WTC11 (cell line): Measurements from ENCODE around the gene KIDINS220. TPM values are rescaled to one million over a fixed set of nuclear protein-coding genes. Genes with fewer than 3 reads are reported as not detected.

Source experiments
- ATAC-seq: fragments of 200-7000 bp; cut with Tn5 transposase; 2 replicates; pipeline ENCODE4 v1.10.0; 2021; ENCODE audit warnings: mild to moderate bottlenecking, moderate library complexity
- CTCF ChIA-PET: fragments of 300-600 bp; sonication (Branson Sonifier 250); formaldehyde crosslinking; loops from one replicate; lab custom pipeline; 2021; ENCODE audit warnings: antibody characterized with exemption; lab: Charles Lee
- POLR2A ChIA-PET: fragments of 350-600 bp; sonication (Branson Sonifier 250); formaldehyde crosslinking; loops from one replicate; lab custom pipeline; 2021; ENCODE audit warnings: antibody characterized with exemption; lab: Charles Lee
- DNase-seq: peaks from one replicate; pipeline ENCODE4 v3.0.0; 2021; ENCODE audit warnings: low spot score
- H3K27ac Mint-ChIP-seq: 2 replicates; pipeline ENCODE4 v1.8.0; 2021; ENCODE audit warnings: mixed read lengths
- H3K27me3 Mint-ChIP-seq: 2 replicates; pipeline ENCODE4 v1.8.0; 2021; ENCODE audit warnings: low read depth, mild to moderate bottlenecking, moderate library complexity, mixed read lengths
- H3K36me3 Mint-ChIP-seq: 2 replicates; pipeline ENCODE4 v1.8.0; 2021; ENCODE audit warnings: mixed read lengths
- H3K4me1 Mint-ChIP-seq: 2 replicates; pipeline ENCODE4 v1.8.0; 2022; ENCODE audit warnings: mixed read lengths
- H3K4me3 Mint-ChIP-seq: 2 replicates; pipeline ENCODE4 v1.8.0; 2021; ENCODE audit warnings: mild to moderate bottlenecking, moderate library complexity, mixed read lengths
- H3K9me3 Mint-ChIP-seq: 2 replicates; pipeline ENCODE4 v1.8.0; 2021; ENCODE audit warnings: mixed read lengths
- ATF6 ChIP-seq: sonication (generic); formaldehyde crosslinking; IDR thresholded peaks from 2 replicates; pipeline ENCODE4 v1.8.1; 2023; ENCODE audit warnings: mild to moderate bottlenecking, missing genetic modification reagents
- CTCF ChIP-seq: fragments of 200-600 bp; IDR thresholded peaks from 2 replicates; pipeline ENCODE4 v1.8.0; 2022; ENCODE audit warnings: antibody characterized with exemption
- GRHL2 ChIP-seq: fragments of 250-450 bp; sonication (Bioruptor Pico); IDR thresholded peaks from 2 replicates; pipeline ENCODE4 v1.8.0; 2022; ENCODE audit warnings: mild to moderate bottlenecking, moderate library complexity; ENCODE audit not compliant: insufficient replicate concordance, severe bottlenecking
- JAZF1 ChIP-seq: fragments of 250-450 bp; sonication (Bioruptor Pico); IDR thresholded peaks from 2 replicates; pipeline ENCODE4 v1.9.0; 2021; ENCODE audit warnings: moderate library complexity, mild to moderate bottlenecking, inconsistent platforms
- JUN ChIP-seq: sonication (generic); formaldehyde crosslinking; IDR thresholded peaks from 2 replicates; pipeline ENCODE4 v1.8.0; 2023; ENCODE audit warnings: mild to moderate bottlenecking, missing genetic modification reagents
- NFYB ChIP-seq: sonication (generic); formaldehyde crosslinking; conservative IDR thresholded peaks from 2 replicates; pipeline ENCODE4 v1.8.0; 2022; ENCODE audit warnings: low read depth, missing genetic modification reagents
- OVOL2 ChIP-seq: fragments of 250-450 bp; sonication (Bioruptor Pico); IDR thresholded peaks from 2 replicates; pipeline ENCODE4 v1.9.0; 2021; ENCODE audit warnings: mild to moderate bottlenecking, borderline replicate concordance
- PRDM15 ChIP-seq: sonication (generic); formaldehyde crosslinking; IDR thresholded peaks from 2 replicates; pipeline ENCODE4 v1.8.0; 2022; ENCODE audit warnings: missing genetic modification reagents
- RELA ChIP-seq: sonication (generic); formaldehyde crosslinking; IDR thresholded peaks from 2 replicates; pipeline ENCODE4 v1.8.1; 2022; ENCODE audit warnings: missing genetic modification reagents, mild to moderate bottlenecking, borderline replicate concordance
- RORB ChIP-seq: fragments of 250-450 bp; sonication (Bioruptor Pico); IDR thresholded peaks from 2 replicates; pipeline ENCODE4 v1.9.0; 2021; ENCODE audit warnings: mild to moderate bottlenecking
- SMAD3 ChIP-seq: sonication (generic); formaldehyde crosslinking; IDR thresholded peaks from 2 replicates; pipeline ENCODE4 v1.8.0; 2022; ENCODE audit warnings: missing genetic modification reagents, mild to moderate bottlenecking, borderline replicate concordance
- SMAD4 ChIP-seq: sonication (generic); formaldehyde crosslinking; IDR thresholded peaks from 2 replicates; pipeline ENCODE4 v1.8.0; 2022; ENCODE audit warnings: mild to moderate bottlenecking, missing genetic modification reagents
- STAT6 ChIP-seq: sonication (generic); formaldehyde crosslinking; conservative IDR thresholded peaks from 2 replicates; pipeline ENCODE4 v1.8.1; 2023; ENCODE audit warnings: mild to moderate bottlenecking, low read depth, missing genetic modification reagents, moderate library complexity
- TEAD4 ChIP-seq: sonication (generic); formaldehyde crosslinking; IDR thresholded peaks from 2 replicates; pipeline ENCODE4 v1.8.0; 2022; ENCODE audit warnings: mild to moderate bottlenecking, missing genetic modification reagents
- total RNA-seq: library from RNA; stranded (reverse); gene quantifications from 3 replicates; pipeline ENCODE4 v1.2.3, GENCODE V29; 2021

The KIDINS220 gene
- total RNA-seq, 1 experiment from 2014 or later = 23.9 TPM

GRCh38 chr2:8704906-8705305 is 132.5 kb downstream of the KIDINS220 start:
- ATAC-seq = no peak
- peaks cover 10% of the 10 kb centered on the region for H3K4me1 Mint-ChIP-seq
- CTCF ChIA-PET = interaction anchor here (1.3 kb wide), 1 partner anchor 12 kb away, joined by 3 read pairs; no protein-coding TSS in a partner anchor
- H3K4me3 Mint-ChIP-seq = no peak overlapping the region
- H3K36me3 Mint-ChIP-seq = no peaks in the 10 kb centered on the region
- H3K9me3 Mint-ChIP-seq = peaks cover 6% of the 10 kb centered on the region
- POLR2A ChIA-PET = no interaction called here
- DNase-seq = no peak
- TF ChIP-seq OVOL2 (CRISPR knock-in tag) (no peak), JUN (CRISPR knock-in tag) (no peak), GRHL2 (CRISPR knock-in tag) (no peak), RELA (no peak)
- no peaks in the 10 kb centered on the region for H3K27me3 Mint-ChIP-seq
- H3K27ac Mint-ChIP-seq = no peak overlapping the region

- Mint-ChIP-seq H3K27ac (no peak overlapping the region), H3K9me3 (peaks cover 13% of the 10 kb centered on the region), H3K36me3 (peaks cover 6% of the 10 kb centered on the region; the same call in 1 of the 2 replicates), H3K4me3 (no peak overlapping the region)
- CTCF ChIA-PET = interaction anchor here (0.6 to 2.0 kb wide), 2 partner anchors 8 to 855 kb away, joined by 4 to 13 read pairs; no protein-coding TSS in a partner anchor
- TF ChIP-seq CTCF (no peak), PRDM15 (CRISPR knock-in tag) (peak; percentile 73)
- TF ChIP-seq, all 79 proteins: peak for 1
- Mint-ChIP-seq H3K4me1 (peaks cover 10% of the 10 kb centered on the region), H3K27me3 (no peaks in the 10 kb centered on the region)
- ATAC-seq = no peak
- POLR2A ChIA-PET = no interaction called here
- DNase-seq = no peak
Measured at GRCh38 chr2:8701681-8702379, 135.6 kb downstream of the KIDINS220 start.

GRCh38 chr2:8699839-8700238 is 137.6 kb downstream of the KIDINS220 start:
- Mint-ChIP-seq H3K4me3 (no peak overlapping the region), H3K36me3 (peaks cover 6% of the 10 kb centered on the region; the same call in 1 of the 2 replicates), H3K27ac (no peak overlapping the region), H3K4me1 (peaks cover 9% of the 10 kb centered on the region), H3K27me3 (no peaks in the 10 kb centered on the region), H3K9me3 (peaks cover 13% of the 10 kb centered on the region)
- DNase-seq (no peak), ATAC-seq (no peak)
- TF ChIP-seq RORB (CRISPR knock-in tag) (no peak), SMAD3 (CRISPR knock-in tag) (no peak), NFYB (CRISPR knock-in tag) (no peak), SMAD4 (CRISPR knock-in tag) (no peak), TEAD4 (CRISPR knock-in tag) (no peak), JAZF1 (no peak), ATF6 (CRISPR knock-in tag) (no peak), STAT6 (no peak)
- CTCF ChIA-PET = no interaction called here
- POLR2A ChIA-PET = no interaction called here
